Bronchial epithelial cell (primary cell): ENCODE measurements around the gene FGF2. TPM values are rescaled to one million over a fixed set of nuclear protein-coding genes. Genes with fewer than 3 reads are reported as not detected.

Experiments
- DNase-seq: peaks from one replicate; pipeline ENCODE4 v3.0.0-alpha.2; 2010; ENCODE audit warnings: low read depth
- FAIRE-seq: peaks from 2 replicates; lab custom pipeline; 2011; peaks lifted over from hg19 to GRCh38; lab: Jason Lieb, UNC
- H3K27me3 ChIP-seq: 2 replicates; pipeline ENCODE4 v1.5.1; 2011; ENCODE audit warnings: low read length; ENCODE audit not compliant: control insufficient read depth, insufficient read depth
- H3K36me3 ChIP-seq: 2 replicates; pipeline ENCODE4 v1.5.1; 2011; ENCODE audit warnings: low read length; ENCODE audit not compliant: control insufficient read depth, insufficient read depth
- H3K4me3 ChIP-seq: 2 replicates; pipeline ENCODE4 v1.5.1; 2011; ENCODE audit warnings: mild to moderate bottlenecking, low read depth, low read length, control low read depth
- CTCF ChIP-seq: IDR thresholded peaks from 2 replicates; pipeline ENCODE4 v1.5.1; 2011; ENCODE audit warnings: mild to moderate bottlenecking, moderate library complexity, low read length, control low read depth, inconsistent platforms; ENCODE audit not compliant: insufficient read depth, severe bottlenecking
- total RNA-seq: library from RNA; depleted of rRNA; stranded (reverse); fragments of >200 nt; gene quantifications from 2 replicates; pipeline ENCODE4 v1.2.1, GENCODE V29; 2014

The FGF2 gene
- total RNA-seq, 1 donor from 2014 or later = 9.2 TPM

- FAIRE-seq = no peak
- DNase-seq = peak; percentile 48
- Histone ChIP-seq H3K4me3 (no peak overlapping the region), H3K27me3 (no peaks in the 10 kb centered on the region), H3K36me3 (no peaks in the 10 kb centered on the region)
- no peak for TF ChIP-seq CTCF
Observed at GRCh38 chr4:122819708-122820449, 6.8 kb upstream of the FGF2 start.

GRCh38 chr4:122821092-122821491, 5.5 kb upstream of the FGF2 start:
- DNase-seq (no peak), FAIRE-seq (no peak)
- TF ChIP-seq CTCF = no peak
- Histone ChIP-seq H3K36me3 (no peaks in the 10 kb centered on the region), H3K4me3 (no peak overlapping the region), H3K27me3 (no peaks in the 10 kb centered on the region)

DNA sequence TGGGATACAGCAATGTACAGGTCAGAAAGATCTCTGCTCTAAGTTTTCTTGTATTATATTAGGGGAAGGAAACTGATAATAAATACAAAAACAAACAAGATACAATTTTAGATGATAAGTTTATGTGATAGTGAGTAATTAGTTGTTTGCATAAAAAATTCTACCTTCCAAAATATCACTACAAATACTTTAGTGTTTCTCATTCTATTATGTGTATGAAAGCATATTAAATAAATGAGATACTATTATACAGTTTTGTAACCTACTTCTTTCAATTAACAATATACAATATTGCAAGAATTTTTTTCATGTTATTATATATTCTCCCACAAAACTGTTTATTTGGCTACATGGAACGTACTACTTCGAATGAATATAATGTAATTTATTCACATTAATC, 4.2 kb upstream of the FGF2 start:
- H3K27me3 ChIP-seq = no peaks in the 10 kb centered on the region
- H3K36me3 ChIP-seq = no peaks in the 10 kb centered on the region
- no peak for DNase-seq
- TF ChIP-seq CTCF = no peak
- FAIRE-seq = no peak
- H3K4me3 ChIP-seq = no peak overlapping the region

GRCh38 chr4:122823476-122823875, 3.2 kb upstream of the FGF2 start:
- Histone ChIP-seq H3K27me3 (no peaks in the 10 kb centered on the region), H3K4me3 (no peak overlapping the region), H3K36me3 (no peaks in the 10 kb centered on the region)
- DNase-seq (no peak), FAIRE-seq (no peak)
- TF ChIP-seq CTCF = no peak

- no peak for TF ChIP-seq CTCF
- no peak for FAIRE-seq
- no peak overlapping the region for H3K4me3 ChIP-seq
Observed at GRCh38 chr4:122824616-122825015, 2.0 kb upstream of the FGF2 start.

DNA sequence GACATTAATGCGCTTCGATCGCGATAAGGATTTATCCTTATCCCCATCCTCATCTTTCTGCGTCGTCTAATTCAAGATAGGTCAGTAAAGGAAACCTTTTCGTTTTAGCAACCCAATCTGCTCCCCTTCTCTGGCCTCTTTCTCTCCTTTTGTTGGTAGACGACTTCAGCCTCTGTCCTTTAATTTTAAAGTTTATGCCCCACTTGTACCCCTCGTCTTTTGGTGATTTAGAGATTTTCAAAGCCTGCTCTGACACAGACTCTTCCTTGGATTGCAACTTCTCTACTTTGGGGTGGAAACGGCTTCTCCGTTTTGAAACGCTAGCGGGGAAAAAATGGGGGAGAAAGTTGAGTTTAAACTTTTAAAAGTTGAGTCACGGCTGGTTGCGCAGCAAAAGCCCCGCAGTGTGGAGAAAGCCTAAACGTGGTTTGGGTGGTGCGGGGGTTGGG, 528 bp upstream of the FGF2 start:
- DNase-seq (no peak), FAIRE-seq (no peak)
- H3K36me3 ChIP-seq = no peaks in the 10 kb centered on the region
- TF ChIP-seq CTCF = no peak
- H3K4me3 ChIP-seq = peak overlapping the region; percentile 59
- no peaks in the 10 kb centered on the region for H3K27me3 ChIP-seq

More at GRCh38 chr4:122824616-122825015, 2.0 kb upstream of the FGF2 start:
- no peak for DNase-seq
- Histone ChIP-seq H3K27me3 (no peaks in the 10 kb centered on the region), H3K36me3 (no peaks in the 10 kb centered on the region)
